Measurements from ENCODE around the gene GPC4.

GPC4 gene

GRCh38 chrX:133273180-133273579, 142.1 kb downstream of the GPC4 start:
- Histone ChIP-seq H3K27me3 (no peaks in the 10 kb centered on the region), H3K27ac (no peak overlapping the region), H3K4me3 (no peak overlapping the region), H3K9me3 (no peaks in the 10 kb centered on the region), H3K4me1 (no peaks in the 10 kb centered on the region), H3K36me3 (no peaks in the 10 kb centered on the region)
- intact Hi-C loops (cut with DNase I; ENCODE audit: low total_unique reads): no loop called here
- no peak for DNase-seq
- TF ChIP-seq CTCF (IDR thresholded peaks at IDR 0.05): no peak

GRCh38 chrX:133269168-133269567, 146.1 kb downstream of the GPC4 start:
- no peaks in the 10 kb centered on the region for H3K36me3 ChIP-seq
- peaks cover 0 to 4% (median 0%) of the 10 kb centered on the region in 4 donors for H3K4me1 ChIP-seq
- no peak for TF ChIP-seq CTCF (IDR thresholded peaks at IDR 0.05)
- no peaks in the 10 kb centered on the region for H3K9me3 ChIP-seq
- no peak for DNase-seq
- intact Hi-C loops (cut with DNase I; ENCODE audit: low total_unique reads): no loop called here
- no peaks in the 10 kb centered on the region for H3K27me3 ChIP-seq
- H3K27ac ChIP-seq: no peak overlapping the region
- no peak overlapping the region for H3K4me3 ChIP-seq

GRCh38 chrX:133267621-133268020, 147.7 kb downstream of the GPC4 start:
- no peak for DNase-seq
- intact Hi-C loops (cut with DNase I; ENCODE audit: low total_unique reads): no loop called here
- no peak for TF ChIP-seq CTCF (IDR thresholded peaks at IDR 0.05)
- no peaks in the 10 kb centered on the region for H3K27me3 ChIP-seq
- no peaks in the 10 kb centered on the region for H3K36me3 ChIP-seq
- H3K4me3 ChIP-seq: no peak overlapping the region
- no peak overlapping the region for H3K27ac ChIP-seq
- H3K4me1 ChIP-seq: peaks cover 0 to 4% (median 0%) of the 10 kb centered on the region in 4 donors
- no peaks in the 10 kb centered on the region for H3K9me3 ChIP-seq

- H3K27me3 ChIP-seq: no peaks in the 10 kb centered on the region
- intact Hi-C loops (cut with DNase I; ENCODE audit: low total_unique reads): no loop called here
- H3K4me1 ChIP-seq: peaks cover 0 to 5% (median 0%) of the 10 kb centered on the region in 4 donors
- no peak for DNase-seq
- no peaks in the 10 kb centered on the region for H3K36me3 ChIP-seq
- no peak for TF ChIP-seq CTCF (IDR thresholded peaks at IDR 0.05)
- H3K9me3 ChIP-seq: no peaks in the 10 kb centered on the region
- no peak overlapping the region for H3K27ac ChIP-seq
- H3K4me3 ChIP-seq: no peak overlapping the region
Measured at GRCh38 chrX:133265331-133265730, 150.0 kb downstream of the GPC4 start.

- no peak for TF ChIP-seq CTCF (IDR thresholded peaks at IDR 0.05)
- Histone ChIP-seq H3K27me3 (no peaks in the 10 kb centered on the region), H3K4me1 (peaks cover 0 to 16% (median 0%) of the 10 kb centered on the region in 4 donors), H3K27ac (no peak overlapping the region), H3K9me3 (no peaks in the 10 kb centered on the region), H3K36me3 (no peaks in the 10 kb centered on the region), H3K4me3 (no peak overlapping the region)
- intact Hi-C loops (cut with DNase I; ENCODE audit: low total_unique reads): no loop called here
- no peak for DNase-seq
Measured at GRCh38 chrX:133258481-133258880, 156.8 kb downstream of the GPC4 start.

GRCh38 chrX:133254666-133255065, 160.6 kb downstream of the GPC4 start:
- DNase-seq: no peak
- peaks cover 0 to 23% (median 0%) of the 10 kb centered on the region in 4 donors for H3K4me1 ChIP-seq
- H3K4me3 ChIP-seq: no peak overlapping the region
- TF ChIP-seq CTCF (IDR thresholded peaks at IDR 0.05): no peak
- intact Hi-C loops (cut with DNase I; ENCODE audit: low total_unique reads): no loop called here
- no peaks in the 10 kb centered on the region for H3K36me3 ChIP-seq
- no peak overlapping the region for H3K27ac ChIP-seq
- no peaks in the 10 kb centered on the region for H3K27me3 ChIP-seq
- H3K9me3 ChIP-seq: no peaks in the 10 kb centered on the region
